GM21381 (cell line): Measurements from ENCODE around the gene SCARF2.
"Not testable (repeated sequence)": the region's sequence is repeated elsewhere in the genome, so short reads cannot be mapped to it uniquely, and the experiment has no call there.

Source experiments
- ATAC-seq: cut with Tn5 transposase; IDR thresholded peaks from one replicate; pipeline ENCODE4 v1.9.1; 2021; ENCODE audit warnings: mild to moderate bottlenecking, moderate library complexity; ENCODE audit not compliant: unreplicated experiment

Gene SCARF2

DNA sequence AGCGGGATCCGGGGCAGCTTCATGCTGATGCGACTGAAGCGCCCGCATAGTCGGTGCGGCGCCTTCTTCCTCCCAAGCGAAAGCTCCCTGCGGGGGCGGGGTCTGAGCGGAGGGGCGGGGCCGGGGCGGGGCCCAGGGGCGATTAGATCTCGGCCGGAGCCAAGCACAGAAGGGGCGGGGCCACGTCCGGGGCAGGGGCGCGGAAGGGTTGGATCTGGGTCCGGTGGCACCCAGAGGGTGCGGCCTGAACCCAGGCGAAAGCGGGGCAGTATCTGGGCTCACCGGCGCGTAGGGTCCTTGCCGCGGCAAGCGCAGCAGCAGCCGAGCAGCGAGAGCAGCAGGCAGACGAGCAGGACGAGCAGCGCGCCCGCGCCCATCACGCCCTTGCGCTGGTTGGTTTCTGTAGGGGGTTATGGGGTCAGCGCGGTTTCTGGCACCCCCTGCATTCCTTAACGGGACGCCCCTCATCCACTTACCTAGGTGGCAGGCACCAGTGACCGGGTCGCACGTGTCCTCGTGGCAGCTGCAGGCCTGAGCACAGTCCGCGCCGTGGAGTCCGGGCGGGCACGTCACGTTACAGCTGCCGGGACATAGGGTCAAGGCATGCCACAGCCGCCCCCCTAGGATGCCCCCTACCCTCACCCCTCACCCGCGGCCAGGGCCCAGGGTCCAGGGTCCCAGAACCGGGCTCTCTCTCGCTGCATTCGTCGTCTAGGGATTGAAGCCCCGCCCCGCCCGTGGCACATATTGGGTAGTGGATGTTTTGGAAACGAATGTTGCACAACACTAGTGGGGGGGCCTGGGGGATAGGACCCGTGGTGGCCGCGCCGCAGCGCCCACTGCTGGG lies 8.1 kb downstream of the SCARF2 start:
- ATAC-seq = peak; percentile 58

DNA sequence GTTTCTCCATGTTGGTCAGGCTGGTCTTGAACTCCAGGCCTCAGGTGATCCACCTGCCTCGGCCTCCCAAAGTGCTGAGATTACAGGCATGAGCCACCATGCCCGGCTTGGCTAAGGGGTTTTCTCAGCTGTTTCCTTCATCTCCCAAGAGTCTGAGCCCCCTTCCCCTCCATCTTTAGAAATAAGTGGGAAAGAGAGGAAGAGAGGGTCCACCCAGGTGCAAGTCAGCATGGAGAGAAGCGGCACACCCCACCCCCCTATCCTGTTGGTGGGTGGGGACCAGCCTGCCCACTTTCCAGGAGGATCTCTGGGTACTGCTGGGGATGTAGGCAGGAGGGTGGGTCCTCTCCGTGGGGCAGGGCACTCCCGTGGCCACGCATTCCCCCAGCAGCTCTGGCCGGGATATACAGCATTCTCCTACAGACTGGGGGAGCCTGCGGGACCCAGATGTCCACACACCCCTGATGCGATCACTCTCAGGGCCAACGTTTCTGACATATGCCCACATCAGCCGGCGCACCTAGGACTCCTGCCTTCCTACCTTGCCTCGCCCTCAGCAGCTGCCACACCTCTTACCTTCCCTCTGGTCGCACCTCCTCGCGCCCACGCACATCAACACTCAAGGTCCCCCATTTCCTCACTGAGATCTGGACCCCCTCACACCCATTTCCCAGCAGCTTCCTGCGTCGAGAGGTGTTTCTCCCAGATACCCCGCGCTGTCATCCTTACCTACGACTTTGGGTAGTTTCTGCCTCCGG lies 8.9 kb downstream of the SCARF2 start:
- ATAC-seq = no peak

DNA sequence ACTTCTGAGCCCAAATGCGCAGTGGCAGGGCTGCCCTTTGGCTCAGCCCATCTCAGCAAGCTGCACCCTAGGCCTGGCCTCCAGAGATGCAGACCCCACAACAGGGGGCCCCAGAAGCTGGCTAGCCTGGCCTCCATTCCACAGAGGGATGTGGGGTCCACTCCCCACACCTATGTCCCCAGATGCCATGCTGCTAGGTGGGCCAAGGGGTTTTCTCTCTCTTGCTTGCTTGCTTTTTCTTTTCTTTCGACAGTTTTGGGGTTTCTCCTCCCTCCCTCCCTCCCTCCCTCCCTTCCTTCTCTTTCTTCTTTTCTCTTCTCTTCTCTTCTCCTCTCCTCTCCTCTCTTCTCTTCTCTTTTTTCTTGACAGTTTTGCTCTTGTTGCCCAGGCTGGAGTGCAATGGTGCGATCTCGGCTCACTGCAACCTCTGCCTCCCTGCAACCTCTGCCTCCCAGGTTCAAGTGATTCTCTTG lies 9.6 kb downstream of the SCARF2 start:
- no peak for ATAC-seq

DNA sequence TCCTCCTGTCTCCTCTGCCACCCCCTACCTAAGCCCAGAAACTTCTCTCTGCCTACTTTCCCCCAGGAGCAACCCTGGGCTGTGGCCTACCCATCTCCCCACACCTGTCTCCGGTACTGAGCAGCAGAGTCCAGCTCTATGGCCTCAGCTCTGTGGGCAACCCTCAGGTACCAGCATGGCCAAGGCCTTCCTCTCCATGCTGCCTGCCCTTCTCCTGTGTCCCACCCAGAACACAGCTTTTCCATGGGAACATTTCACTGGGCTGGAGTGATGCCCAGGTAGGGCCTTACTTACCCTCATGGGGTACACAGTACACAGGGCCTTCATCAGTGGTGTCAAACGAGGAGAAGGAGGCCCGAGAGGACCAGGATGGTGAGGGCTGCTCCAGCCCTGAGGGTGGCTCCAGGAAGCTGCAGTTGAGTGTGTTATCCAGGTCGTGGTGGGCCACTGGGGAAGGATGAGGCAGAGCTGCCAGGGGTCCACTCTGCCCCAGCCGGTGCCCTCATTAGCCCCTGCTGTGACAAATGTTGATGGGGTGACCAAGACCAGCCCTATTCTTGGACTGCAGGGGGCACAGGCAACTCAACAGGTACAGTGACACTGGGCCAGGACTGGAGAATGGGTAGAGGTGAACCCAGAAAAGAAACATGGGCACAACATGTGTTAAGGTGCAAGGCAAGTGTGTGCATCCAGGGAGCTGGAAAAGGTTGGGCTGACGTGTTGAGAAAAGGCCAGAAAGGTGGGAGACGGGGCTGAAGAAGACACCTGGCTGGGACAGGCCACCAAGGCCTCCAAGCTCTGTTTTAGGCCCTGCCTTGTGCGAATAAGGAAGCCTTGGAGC lies 10.3 kb downstream of the SCARF2 start:
- ATAC-seq = no peak

DNA sequence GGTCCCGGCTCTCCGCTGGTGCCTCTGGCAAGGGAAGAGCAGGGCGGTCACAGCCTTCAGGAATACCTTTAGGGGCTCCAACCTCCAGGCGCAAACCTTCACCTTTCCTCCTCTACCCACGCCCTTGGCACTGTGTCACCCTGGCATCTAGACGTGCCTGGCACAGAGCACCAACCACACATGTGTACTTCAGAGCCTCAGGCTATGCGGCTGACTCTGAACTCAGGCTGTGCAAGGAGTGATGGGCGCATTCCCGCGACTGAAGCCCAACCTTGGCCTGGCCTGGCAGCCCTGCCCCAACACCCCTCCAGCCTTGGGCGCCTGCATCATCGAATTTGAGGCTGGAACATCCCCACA lies 11.4 kb downstream of the SCARF2 start:
- ATAC-seq = no peak

DNA sequence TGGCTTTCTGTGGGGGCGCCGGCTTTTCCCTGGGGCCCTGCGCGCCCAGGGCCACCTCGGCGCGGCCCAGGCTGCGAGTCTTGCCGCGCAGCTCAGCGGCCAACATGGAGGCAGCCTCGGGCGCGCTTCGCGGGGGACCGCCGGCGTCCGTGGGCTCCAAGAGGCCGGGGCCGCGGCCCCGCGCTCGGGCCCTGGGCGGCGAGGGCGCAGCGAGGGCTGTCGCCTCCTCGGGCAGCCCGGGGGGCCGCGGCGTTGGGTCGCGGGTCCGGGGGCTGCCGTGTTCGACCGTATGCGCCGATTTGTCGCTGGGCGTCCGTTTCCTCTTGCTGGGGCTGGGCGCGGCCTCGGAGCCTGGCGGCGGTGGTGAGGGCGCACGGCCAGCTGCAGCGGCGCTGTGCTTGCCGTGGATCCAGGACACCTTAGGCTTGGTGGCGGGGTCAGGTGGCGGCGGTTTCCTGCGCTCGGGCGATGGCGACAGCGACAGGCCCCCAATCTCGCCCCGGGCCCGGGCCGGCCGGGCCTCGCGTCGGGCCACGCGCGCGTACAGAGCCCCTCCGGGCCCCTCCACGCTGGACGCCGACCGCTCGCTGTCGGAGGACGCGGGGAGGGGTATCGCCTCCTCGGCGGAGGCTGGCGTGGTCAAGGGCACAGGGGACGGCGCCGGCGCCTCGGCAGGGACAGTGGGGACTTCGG lies 11.9 kb downstream of the SCARF2 start:
- no peak for ATAC-seq

DNA sequence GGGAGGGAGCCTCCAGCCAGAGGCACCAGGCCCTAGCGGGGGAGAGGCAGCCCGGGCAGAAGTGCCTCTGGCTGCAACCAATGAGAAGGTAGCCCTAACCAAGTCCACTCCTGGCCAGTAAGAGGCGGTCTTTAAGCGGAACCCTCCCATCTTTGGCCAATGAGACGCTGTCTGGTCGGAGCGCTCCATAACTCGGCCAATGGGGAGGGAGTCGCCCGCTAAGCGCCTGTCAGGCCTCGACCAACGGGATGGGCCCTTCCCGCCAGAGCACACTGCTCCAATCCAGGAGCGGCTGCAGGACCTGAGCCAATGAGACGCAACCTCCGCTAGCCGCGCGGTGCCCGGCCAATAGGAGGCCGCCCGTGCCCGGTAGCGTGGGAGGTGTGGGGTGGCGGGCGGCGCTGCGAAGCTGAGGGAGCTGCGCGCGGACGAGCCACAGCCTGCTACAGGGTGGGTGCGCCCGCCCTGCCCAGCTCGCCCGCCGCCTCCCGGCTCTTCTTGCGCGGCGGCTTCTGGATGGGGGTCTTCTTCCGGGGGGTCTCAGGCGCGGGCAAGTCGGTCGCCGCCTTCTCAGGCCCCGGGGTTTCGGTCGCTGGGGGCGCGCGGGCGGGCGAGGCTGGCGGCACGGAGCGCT lies 12.6 kb downstream of the SCARF2 start:
- no peak for ATAC-seq

DNA sequence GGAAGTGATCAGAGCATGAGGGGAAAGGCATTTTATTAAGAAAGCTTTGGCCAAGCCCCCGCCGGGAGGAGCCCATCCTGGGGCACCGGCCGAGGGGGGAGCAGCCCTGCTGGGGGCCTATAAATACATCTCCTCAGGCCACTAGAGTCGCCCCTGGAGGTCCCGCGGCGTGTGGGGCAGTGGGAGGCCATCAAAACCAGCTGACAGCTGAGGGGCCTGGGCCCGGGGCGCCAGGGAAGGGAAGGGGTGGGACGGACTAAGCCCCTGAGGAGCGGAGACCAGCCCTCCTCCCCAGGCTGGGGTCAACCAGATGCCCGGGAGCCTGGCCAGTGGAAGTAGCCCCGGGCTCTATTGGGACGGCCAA lies 13.1 kb downstream of the SCARF2 start:
- no peak for ATAC-seq

DNA sequence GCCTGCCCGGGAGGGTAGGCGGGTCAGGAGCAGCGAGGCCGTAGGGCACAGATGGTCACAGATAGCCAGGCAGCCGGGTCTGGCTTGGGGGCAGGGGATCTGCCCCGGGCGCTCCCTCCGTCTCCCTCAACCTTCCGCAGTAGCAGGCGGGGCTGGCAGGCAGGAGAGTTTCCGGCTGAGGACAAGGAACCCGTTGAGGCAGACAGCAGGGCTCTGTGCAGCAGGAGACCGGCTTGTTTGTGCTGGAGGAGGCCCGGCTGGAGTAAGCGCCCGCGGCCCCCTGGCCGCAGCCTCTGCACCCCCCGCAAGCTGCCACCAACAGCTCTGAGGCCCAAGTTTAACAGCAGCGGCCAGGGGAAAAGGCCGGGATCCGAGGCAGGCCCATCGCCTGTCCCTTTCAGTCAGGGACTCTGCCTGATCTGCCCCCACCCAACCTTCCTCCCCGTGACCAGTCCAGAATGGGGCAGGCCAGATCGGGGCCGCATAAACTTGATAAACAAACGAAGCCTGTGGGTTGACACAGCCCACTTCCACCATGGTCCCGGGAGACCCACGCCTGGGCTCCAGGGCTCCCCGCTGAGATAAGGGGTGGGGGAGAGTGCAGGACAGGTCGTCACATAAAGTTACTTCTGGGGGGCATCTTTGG lies 13.6 kb downstream of the SCARF2 start:
- no peak for ATAC-seq

DNA sequence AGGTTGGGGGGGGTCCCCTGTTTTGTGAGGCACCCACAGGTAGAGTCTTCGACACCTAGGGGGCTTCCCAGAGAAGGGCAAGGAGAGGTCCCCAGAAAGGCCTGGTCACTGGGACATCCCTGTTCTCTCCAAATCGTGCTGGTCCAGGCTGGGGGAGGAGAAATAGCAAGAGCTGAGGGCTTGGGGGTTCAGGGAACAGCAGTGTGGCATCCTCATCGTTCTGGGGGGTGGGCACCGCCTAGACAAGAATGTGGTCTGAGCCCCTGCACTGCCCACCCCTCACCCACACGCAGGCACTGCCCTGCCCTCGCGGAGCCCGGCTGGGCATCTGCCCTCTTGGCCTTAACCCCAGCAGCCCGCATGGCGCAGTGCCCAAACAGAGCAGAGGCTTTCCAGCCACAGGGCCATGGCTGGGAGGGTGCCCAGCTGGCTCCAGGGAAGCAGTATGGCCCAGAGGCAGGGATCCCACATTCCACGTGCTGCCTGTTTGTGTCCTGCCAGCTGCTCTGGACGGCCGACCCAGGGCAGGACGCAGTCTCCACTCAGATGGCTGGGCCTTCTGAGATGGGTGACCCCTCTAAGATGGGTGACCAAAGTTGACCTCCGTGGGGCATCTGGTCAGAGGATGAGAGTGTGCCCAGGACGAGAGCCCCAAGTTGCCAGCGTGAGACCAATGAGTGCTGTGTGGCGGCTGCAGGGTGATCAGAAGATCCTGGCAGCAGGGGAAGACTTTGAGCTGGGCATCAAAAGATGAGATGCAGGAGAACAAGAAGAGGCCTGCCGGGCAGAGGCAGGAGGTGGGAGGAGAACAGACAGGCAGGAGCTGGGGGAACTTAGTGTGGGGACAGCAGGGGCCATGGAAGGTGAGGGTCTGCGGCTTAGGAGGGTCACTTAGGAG lies 14.4 kb downstream of the SCARF2 start:
- ATAC-seq = no peak

DNA sequence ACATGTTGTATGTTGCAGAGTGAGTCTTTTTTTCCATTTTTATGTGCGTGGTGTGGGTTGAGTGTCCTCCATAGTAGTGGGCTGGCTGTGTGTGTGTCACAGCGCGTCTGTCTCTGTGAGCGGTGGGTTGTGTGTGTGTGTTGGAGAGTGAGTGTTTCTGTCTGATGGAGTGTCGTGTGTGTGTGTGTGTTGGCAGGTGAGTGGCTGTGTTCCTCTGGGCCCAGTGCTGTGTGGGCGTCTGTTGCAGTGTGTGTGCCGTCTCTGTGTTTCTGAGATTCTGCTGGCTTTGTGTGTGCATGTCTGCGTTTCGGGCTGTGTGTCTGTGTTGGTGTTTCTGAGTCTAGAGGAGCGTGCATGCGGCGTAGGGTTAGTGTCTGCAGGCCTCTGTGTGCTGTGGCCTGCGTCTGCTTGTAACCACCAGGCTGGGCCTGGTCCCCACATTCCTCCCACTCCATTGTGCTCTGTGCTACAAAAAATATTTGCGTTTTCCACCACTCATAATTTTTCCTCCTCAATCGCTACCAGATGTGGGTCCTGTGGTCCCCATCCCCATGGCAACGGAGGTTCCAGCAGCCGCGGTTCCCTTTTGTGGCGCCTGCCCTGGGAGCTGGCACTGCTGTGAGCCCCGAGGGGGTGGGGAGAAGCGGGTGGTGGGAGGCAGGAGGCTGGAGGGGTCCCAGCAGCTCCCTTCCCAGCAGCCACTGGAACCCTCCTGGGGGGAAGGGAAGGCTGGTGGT lies 15.2 kb downstream of the SCARF2 start:
- ATAC-seq = no peak

DNA sequence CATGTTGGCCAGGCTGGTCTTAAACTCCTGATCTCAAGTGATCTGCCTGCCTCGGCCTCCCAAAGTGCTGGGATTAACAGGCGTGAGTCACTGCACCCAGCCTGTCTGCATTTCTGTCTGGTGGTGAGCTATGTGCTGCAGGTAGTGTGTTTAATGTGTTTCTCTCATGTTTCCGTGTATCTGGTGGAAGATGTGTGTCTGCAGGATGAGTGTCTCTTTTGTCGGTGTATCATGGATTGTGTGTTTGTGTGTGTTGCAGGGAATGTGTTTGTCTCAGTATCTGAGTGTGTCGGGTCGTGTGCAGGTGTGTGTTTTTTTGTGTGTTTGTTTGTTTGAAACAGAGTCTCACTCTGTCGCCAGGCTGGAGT lies 16.1 kb downstream of the SCARF2 start:
- no peak for ATAC-seq

DNA sequence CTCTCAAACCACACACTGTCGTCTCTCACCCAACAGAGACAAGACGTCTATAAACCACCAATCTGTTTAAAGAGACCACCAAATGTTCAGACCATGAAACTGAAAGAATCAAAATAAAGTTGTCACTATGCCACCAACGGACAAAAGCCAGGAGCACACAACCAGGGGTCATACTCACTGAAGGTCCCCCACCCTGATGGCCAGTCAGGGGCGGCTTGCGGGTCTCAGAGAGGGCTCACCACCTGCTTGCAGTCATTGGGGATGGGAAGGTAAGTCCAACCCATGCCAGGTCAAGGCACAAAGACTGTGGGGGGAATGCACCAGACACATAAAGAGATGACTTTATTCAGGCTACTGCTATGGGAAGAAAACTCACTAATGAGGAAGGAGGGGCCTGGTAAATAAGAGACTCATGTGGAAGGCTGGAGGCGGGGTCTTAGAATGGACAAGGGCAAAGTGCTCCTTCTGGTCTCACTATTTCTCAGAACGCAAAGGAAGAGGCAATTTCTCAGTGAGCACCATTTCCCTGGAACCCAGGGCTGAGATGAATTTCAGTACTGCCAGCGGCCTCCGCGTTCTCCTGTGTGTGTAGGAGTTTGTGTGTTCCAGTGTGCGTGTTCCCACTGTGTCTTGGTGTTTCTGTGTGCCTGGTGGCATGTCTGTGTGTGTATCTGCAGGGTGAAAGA lies 17.3 kb downstream of the SCARF2 start:
- ATAC-seq = no peak

DNA sequence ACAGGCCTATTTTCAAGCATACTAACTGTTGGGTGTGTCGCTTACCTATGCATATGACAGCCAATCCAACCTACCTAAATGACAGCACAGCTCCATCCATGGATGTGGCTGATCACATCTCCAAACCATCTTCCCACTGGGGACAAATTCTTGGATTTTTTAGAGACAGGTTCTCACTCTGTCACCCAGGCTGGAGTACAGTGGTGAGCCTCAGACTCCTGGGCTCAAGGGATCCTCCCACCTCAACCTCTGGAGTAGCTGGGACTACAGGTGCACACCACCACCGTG lies 18.0 kb downstream of the SCARF2 start:
- ATAC-seq = no peak

DNA sequence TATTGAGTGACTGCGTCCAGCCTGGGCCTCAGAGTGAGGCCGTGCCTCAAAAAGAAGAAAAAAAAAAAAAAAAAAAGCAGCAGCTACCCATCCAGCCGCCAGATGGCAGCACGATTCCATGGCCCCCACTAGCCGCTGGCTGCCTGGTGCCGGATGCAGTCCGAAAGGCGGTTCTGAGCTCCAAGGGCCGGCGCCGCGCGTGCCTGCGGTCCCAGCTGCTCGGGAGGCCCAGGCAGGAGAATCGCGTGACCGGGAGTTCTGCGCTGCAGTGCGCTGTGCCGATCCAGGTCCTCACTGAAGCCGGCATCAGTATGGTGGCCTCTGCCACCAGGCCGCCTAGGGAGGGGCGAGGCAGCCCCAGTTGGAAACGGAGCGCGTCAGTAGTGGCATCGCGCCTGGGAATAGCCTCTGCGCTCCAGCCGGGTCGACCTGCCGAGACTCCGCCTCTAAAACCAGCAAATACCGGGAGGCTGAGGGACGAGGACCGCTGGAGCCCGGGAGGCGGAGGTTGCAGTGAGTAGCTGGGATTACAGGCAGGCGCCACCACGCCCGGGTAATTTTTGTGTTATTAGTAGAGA lies 19.3 kb downstream of the SCARF2 start:
- no peak for ATAC-seq

DNA sequence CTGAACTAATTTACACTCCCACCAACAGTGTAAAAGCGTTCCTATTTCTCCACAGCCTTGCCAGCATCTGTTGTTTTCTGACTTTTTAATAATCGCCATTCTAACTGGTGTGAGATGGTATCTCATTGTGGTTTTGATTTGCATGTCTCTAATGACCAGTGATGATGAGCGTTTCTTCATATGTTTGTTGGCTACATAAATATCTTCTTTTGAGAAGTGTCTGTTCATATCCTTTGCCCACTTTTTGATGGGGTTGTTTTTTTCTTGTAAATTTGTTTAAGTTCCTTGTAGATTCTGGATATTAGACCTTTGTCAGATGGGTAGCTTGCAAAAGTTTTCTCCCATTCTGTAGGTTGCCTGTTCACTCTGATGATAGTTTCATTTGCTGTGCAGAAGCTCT lies 21.9 kb downstream of the SCARF2 start:
- ATAC-seq = not testable (repeated sequence)

DNA sequence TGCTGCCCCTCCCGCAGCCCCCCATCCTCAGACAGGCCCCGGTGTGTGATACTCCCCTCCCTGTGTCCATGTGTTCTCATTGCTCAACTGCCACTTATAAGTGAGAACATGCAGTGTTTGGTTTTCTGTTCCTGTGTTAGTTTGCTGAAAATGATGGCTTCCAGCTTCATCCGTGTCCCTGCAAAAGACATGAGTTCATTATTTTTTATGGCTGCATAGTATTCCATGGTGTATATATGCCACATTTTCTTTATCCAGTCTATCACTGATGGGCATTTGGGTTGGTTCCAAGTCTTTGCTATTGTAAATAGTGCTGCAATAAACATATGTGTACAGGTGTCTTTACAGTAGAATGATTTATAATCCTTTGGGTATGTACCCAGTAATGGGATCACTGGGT lies 22.4 kb downstream of the SCARF2 start:
- not testable (repeated sequence) for ATAC-seq

DNA sequence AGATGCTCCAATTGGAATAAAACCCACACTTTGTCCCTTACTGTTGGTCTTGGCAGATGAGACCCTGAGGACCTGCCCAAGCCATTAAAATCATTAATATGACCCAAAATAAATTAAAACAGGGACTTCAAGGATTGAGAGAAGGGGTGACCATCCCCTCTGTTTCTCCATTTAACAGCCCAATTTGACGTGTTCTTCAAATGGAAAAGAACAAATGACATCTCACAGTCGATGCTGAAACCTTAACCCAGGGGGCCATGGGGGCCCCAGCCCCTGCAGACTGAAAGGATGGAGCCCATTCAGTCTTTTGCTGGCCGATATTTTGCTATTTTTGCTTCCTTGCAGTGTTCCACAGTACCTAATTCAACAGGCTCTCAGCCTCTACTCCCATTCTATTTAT lies 23.2 kb downstream of the SCARF2 start:
- ATAC-seq = no peak
